Measurements from ENCODE around the gene PGLYRP2.

Gene PGLYRP2

GRCh38 chr19:15422296-15423075, 56.8 kb downstream of the PGLYRP2 start:
- DNase-seq = no peak

DNA sequence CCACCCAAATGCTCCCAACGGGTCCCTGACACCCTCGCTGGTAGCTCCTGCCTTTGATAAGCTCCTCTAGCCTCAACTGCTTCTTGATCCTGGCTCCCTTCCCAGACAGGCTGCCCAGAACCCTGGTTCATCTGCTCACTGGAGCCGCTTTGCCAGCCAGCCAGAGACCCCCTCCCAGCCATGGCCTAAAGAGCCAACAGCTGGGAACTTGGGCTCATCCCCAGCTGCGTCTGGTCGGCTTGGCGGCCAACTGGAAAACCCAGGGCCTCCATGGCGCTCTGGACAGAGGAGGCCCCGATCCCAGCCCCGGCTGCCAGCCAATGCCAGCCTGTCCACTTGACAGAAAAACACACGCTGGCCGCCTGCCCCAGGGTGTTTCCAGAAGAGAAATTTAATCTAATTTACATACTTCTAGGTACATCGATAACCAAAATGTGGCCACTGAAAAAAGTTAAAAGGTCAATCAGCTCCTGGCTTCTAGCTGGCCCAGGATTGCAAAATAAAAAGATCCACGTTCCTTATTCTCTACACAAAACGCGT, 57.5 kb downstream of the PGLYRP2 start:
- no peak for DNase-seq

DNA sequence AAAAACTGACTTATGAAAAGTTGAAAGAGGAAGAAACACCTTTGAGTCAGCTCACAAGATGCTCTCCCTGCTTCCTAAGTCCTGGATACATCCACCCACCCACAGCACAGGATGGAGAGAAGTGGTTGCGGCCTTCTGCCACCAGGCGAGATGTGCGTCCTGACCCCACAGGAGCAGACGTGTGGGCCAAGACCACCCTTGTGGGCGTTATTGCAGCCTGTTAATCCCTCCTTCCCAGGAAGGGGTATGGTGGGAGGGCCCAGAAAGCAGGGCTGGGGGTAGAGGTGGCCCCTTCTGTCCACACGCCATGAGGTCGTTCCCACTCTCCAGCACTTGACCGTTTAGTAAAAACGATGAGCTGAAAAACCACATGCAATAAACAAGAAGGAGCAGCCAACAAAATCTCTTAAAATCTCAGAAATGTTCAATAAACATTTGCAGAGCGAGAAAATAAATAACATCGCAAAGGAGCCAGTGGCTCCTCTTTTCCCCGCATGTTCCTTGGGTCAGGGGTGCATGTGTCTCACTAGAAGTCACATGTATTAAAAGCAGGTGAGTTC, 58.1 kb downstream of the PGLYRP2 start:
- DNase-seq = no peak

DNA sequence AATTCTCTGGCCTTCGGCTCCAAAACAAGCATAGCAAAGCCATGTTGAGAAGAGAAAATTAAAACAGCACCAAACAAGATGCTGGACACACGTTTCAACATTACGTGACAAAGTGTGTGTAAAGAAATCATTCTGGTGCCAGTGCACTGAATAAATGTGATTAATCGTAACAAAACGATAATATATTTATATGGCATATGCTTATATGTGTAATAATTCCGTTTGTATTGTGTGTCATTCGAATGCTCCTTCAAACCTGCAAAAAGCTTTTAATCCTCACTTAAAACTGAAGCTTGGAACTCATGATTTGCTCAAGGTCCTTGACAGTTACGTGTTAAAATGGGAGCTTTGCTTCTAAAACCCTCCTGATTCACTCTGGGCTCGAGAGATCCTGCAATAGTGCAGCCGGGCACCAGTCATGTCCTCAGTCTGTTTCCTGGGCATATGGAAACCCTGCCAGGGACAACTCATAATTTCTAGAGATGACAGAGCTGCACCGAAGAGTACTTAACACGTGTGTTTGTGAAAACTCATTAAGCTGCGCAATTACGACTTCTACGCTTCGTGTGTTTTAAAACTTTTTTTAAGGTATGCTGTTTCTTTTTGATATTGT, 59.8 kb downstream of the PGLYRP2 start:
- no peak for DNase-seq
